H9 (cell line): ENCODE measurements around the gene ADGRG7. TPM values are rescaled to one million over a fixed set of nuclear protein-coding genes. Genes with fewer than 3 reads are reported as not detected.
A peak's percentile ranks its signal among the peaks of the same experiment; 100 is the strongest.

ENCODE experiments used
- DNase-seq: peaks from one replicate; pipeline ENCODE4 v3.0.0-alpha.2; 2017
- H2AFZ ChIP-seq: one replicate; pipeline ENCODE4 v1.6.1; 2013; ENCODE audit warnings: mild to moderate bottlenecking, low read length, control low read depth, moderate library complexity
- H2AK5ac ChIP-seq: 2 replicates; pipeline ENCODE4 v1.6.1; 2013; ENCODE audit warnings: low read length, control low read depth, mixed read lengths; ENCODE audit not compliant: insufficient read length
- H2BK120ac ChIP-seq: one replicate; pipeline ENCODE4 v1.6.1; 2013; ENCODE audit warnings: low read depth, mild to moderate bottlenecking, low read length, control low read depth, inconsistent platforms; ENCODE audit not compliant: poor library complexity, severe bottlenecking
- H2BK12ac ChIP-seq: 2 replicates; pipeline ENCODE4 v1.6.1; 2013; ENCODE audit warnings: low read length, control low read depth, mixed read lengths, low read depth; ENCODE audit not compliant: insufficient read length
- H2BK15ac ChIP-seq: 2 replicates; pipeline ENCODE4 v1.6.1; 2013; ENCODE audit warnings: low read depth, low read length, control low read depth
- H2BK20ac ChIP-seq: one replicate; pipeline ENCODE4 v1.6.1; 2013; ENCODE audit warnings: low read depth, mild to moderate bottlenecking, low read length, control low read depth, inconsistent platforms; ENCODE audit not compliant: poor library complexity, severe bottlenecking
- H2BK5ac ChIP-seq: 2 replicates; pipeline ENCODE4 v1.6.1; 2013; ENCODE audit warnings: low read length, control low read depth, mixed read lengths; ENCODE audit not compliant: insufficient read length
- H3K14ac ChIP-seq: 2 replicates; pipeline ENCODE4 v1.6.1; 2013; ENCODE audit warnings: low read length, control low read depth; ENCODE audit not compliant: insufficient read depth
- H3K18ac ChIP-seq: 2 replicates; pipeline ENCODE4 v1.6.1; 2013; ENCODE audit warnings: low read depth, mild to moderate bottlenecking, mixed read lengths, low read length, control low read depth; ENCODE audit not compliant: insufficient read length
- H3K23ac ChIP-seq: 2 replicates; pipeline ENCODE4 v1.6.1; 2013; ENCODE audit warnings: low read length, control low read depth, mixed read lengths, low read depth; ENCODE audit not compliant: insufficient read length
- H3K23me2 ChIP-seq: 2 replicates; pipeline ENCODE4 v1.6.1; 2013; ENCODE audit warnings: low read depth, mild to moderate bottlenecking, mixed read lengths, low read length, control low read depth; ENCODE audit not compliant: insufficient read length, poor library complexity, severe bottlenecking
- H3K27ac ChIP-seq: 2 replicates; pipeline ENCODE4 v1.5.1; 2013; ENCODE audit warnings: low read length, control low read depth, mixed read lengths, low read depth; ENCODE audit not compliant: insufficient read length
- H3K27me3 ChIP-seq: 2 replicates; pipeline ENCODE4 v1.6.1; 2013; ENCODE audit warnings: low read length, control low read depth, inconsistent platforms; ENCODE audit not compliant: insufficient read depth
- H3K4ac ChIP-seq: 2 replicates; pipeline ENCODE4 v1.6.1; 2013; ENCODE audit warnings: low read depth, mild to moderate bottlenecking, control low read depth, inconsistent platforms, low read length, moderate library complexity
- H3K4me1 ChIP-seq: 2 replicates; pipeline ENCODE4 v1.6.1; 2013; ENCODE audit warnings: low read length, control low read depth, inconsistent platforms; ENCODE audit not compliant: insufficient read depth
- H3K4me2 ChIP-seq: 2 replicates; pipeline ENCODE4 v1.6.1; 2013; ENCODE audit warnings: low read length, control low read depth, mixed read lengths; ENCODE audit not compliant: insufficient read length, insufficient read depth
- H3K56ac ChIP-seq: 2 replicates; pipeline ENCODE4 v1.6.1; 2013; ENCODE audit warnings: low read depth, mild to moderate bottlenecking, mixed read lengths, low read length, control low read depth; ENCODE audit not compliant: insufficient read length
- H3K79me1 ChIP-seq: 2 replicates; pipeline ENCODE4 v1.6.1; 2013; ENCODE audit warnings: low read depth, mild to moderate bottlenecking, moderate library complexity, low read length, control low read depth, inconsistent platforms; ENCODE audit not compliant: insufficient read depth, poor library complexity, severe bottlenecking
- H3K79me2 ChIP-seq: 2 replicates; pipeline ENCODE4 v1.6.1; 2013; ENCODE audit warnings: low read length, control low read depth, inconsistent platforms; ENCODE audit not compliant: insufficient read depth
- H3K9ac ChIP-seq: 2 replicates; pipeline ENCODE4 v1.6.1; 2013; ENCODE audit warnings: low read length, control low read depth, mixed read lengths; ENCODE audit not compliant: insufficient read length; ENCODE audit errors: extremely low read depth
- H3K9me3 ChIP-seq: one replicate; pipeline ENCODE4 v1.6.1; 2013; ENCODE audit warnings: low read depth, low read length, inconsistent platforms; ENCODE audit not compliant: control insufficient read depth
- H3T11ph ChIP-seq: one replicate; pipeline ENCODE4 v1.6.1; 2013; ENCODE audit warnings: mild to moderate bottlenecking, low read length, control low read depth, inconsistent platforms
- H4K20me1 ChIP-seq: one replicate; pipeline ENCODE4 v1.6.1; 2013; ENCODE audit not compliant: control insufficient read depth, insufficient read length, insufficient read depth
- H4K5ac ChIP-seq: 2 replicates; pipeline ENCODE4 v1.6.1; 2013; ENCODE audit warnings: low read depth, mild to moderate bottlenecking, mixed read lengths, low read length, control low read depth; ENCODE audit not compliant: insufficient read length
- H4K8ac ChIP-seq: replicated peaks from 2 replicates; pipeline ENCODE4 v1.6.1; 2013; ENCODE audit warnings: low read length, control low read depth, mixed read lengths, low read depth; ENCODE audit not compliant: insufficient read length
- H4K91ac ChIP-seq: 2 replicates; pipeline ENCODE4 v1.6.1; 2013; ENCODE audit warnings: low read depth, mild to moderate bottlenecking, moderate library complexity, mixed read lengths, low read length, control low read depth; ENCODE audit not compliant: insufficient read length
- H3K27ac Mint-ChIP-seq, 3 experiments: 2 replicates in 2 of 3; 3 replicates in 1 of 3; pipeline ENCODE4 v1.8.0; 2020 to 2021; ENCODE audit warnings: mixed read lengths in 3 of 3, mild to moderate bottlenecking in 1 of 3, moderate library complexity in 1 of 3
- H3K27me3 Mint-ChIP-seq: 2 replicates; pipeline ENCODE4 v1.8.0; 2021; ENCODE audit warnings: low read depth, mild to moderate bottlenecking, moderate library complexity, mixed read lengths
- H3K36me3 Mint-ChIP-seq, 3 experiments: 2 replicates in 2 of 3; 3 replicates in 1 of 3; pipeline ENCODE4 v1.8.0; 2020 to 2021; ENCODE audit warnings: low read depth in 3 of 3, mixed read lengths in 3 of 3; ENCODE audit not compliant: insufficient read depth in 1 of 3
- H3K4me1 Mint-ChIP-seq, 2 experiments: 2 replicates each; pipeline ENCODE4 v1.8.0; 2020; ENCODE audit warnings: mixed read lengths in 2 of 2
- H3K4me3 Mint-ChIP-seq, 2 experiments: 2 replicates in 1 of 2; 3 replicates in 1 of 2; pipeline ENCODE4 v1.8.0; 2020 to 2021; ENCODE audit warnings: mild to moderate bottlenecking in 2 of 2, mixed read lengths in 2 of 2, moderate library complexity in 1 of 2
- H3K9me3 Mint-ChIP-seq, 2 experiments: 2 replicates in 1 of 2; 3 replicates in 1 of 2; pipeline ENCODE4 v1.8.0; 2020; ENCODE audit warnings: mild to moderate bottlenecking in 2 of 2, mixed read lengths in 2 of 2, moderate library complexity in 1 of 2
- WGBS: extraction: QIAGEN DNeasy Blood & Tissue Kit; methylation state at CpG from one replicate; pipeline ENCODE4 v1.1.7; 2013; ENCODE audit warnings: missing lambda C conversion rate, low lambda C conversion rate, mixed read lengths; ENCODE audit not compliant: insufficient read length; ENCODE audit errors: extremely low coverage; 5-methylcytosine and 5-hydroxymethylcytosine counted together
- total RNA-seq: library from RNA; stranded (reverse); gene quantifications from 2 replicates; pipeline ENCODE4 v1.2.1, GENCODE V29; 2021
- TF ChIP-seq, protein P1 (sequence below): fragments of 200-600 bp; sonication (generic); conservative IDR thresholded peaks from 3 replicates; pipeline ENCODE4 v1.8.0; 2021; ENCODE audit warnings: antibody characterized with exemption, mild to moderate bottlenecking

ADGRG7 gene
- total RNA-seq, 1 experiment from 2014 or later, result not detected

GRCh38 chr3:100562224-100562857, 47.1 kb upstream of the ADGRG7 start:
- Histone ChIP-seq H2BK20ac (no peak overlapping the region), H3K79me2 (no peaks in the 10 kb centered on the region), H3K56ac (no peak overlapping the region), H2BK5ac (no peak overlapping the region), H4K20me1 (no peaks in the 10 kb centered on the region), H4K8ac (no peak overlapping the region), H3K4me1 (peaks cover 4% of the 10 kb centered on the region; the same call in 1 of the 2 replicates), H4K5ac (no peak overlapping the region), H2AK5ac (peak overlapping the region; percentile 50), H3K23ac (no peak overlapping the region), H3T11ph (no peak overlapping the region), H3K4me2 (no peak overlapping the region), H4K91ac (no peak overlapping the region), H2BK12ac (no peak overlapping the region), H3K18ac (no peak overlapping the region), H2BK15ac (no peak overlapping the region), H3K27ac (no peak overlapping the region), H2BK120ac (no peak overlapping the region), H3K14ac (no peak overlapping the region), H3K4ac (no peak overlapping the region), H3K23me2 (no peaks in the 10 kb centered on the region), H3K9me3 (no peaks in the 10 kb centered on the region), H3K9ac (no peak overlapping the region), H2AFZ (no peak overlapping the region), H3K79me1 (no peaks in the 10 kb centered on the region), H3K27me3 (no peaks in the 10 kb centered on the region)
- TF ChIP-seq, protein P1, sequence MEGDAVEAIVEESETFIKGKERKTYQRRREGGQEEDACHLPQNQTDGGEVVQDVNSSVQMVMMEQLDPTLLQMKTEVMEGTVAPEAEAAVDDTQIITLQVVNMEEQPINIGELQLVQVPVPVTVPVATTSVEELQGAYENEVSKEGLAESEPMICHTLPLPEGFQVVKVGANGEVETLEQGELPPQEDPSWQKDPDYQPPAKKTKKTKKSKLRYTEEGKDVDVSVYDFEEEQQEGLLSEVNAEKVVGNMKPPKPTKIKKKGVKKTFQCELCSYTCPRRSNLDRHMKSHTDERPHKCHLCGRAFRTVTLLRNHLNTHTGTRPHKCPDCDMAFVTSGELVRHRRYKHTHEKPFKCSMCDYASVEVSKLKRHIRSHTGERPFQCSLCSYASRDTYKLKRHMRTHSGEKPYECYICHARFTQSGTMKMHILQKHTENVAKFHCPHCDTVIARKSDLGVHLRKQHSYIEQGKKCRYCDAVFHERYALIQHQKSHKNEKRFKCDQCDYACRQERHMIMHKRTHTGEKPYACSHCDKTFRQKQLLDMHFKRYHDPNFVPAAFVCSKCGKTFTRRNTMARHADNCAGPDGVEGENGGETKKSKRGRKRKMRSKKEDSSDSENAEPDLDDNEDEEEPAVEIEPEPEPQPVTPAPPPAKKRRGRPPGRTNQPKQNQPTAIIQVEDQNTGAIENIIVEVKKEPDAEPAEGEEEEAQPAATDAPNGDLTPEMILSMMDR, result no peak
- no peak overlapping the region; a peak in 1 of 5 replicates for H3K4me3 Mint-ChIP-seq
- 100% methylated on average over 1 of the region's 4 CpGs for WGBS
- no peak for DNase-seq
- no peaks in the 10 kb centered on the region for H3K27me3 Mint-ChIP-seq
- H3K4me1 Mint-ChIP-seq, result peaks cover 26% of the 10 kb centered on the region in 2 experiments
- peak overlapping the region in 2 of 3 experiments; percentile 92 to 98; a peak in 5 of 7 replicates for H3K27ac Mint-ChIP-seq
- H3K9me3 Mint-ChIP-seq, result no peaks in the 10 kb centered on the region
- no peaks in the 10 kb centered on the region for H3K36me3 Mint-ChIP-seq
